ENCODE measurements around the gene OR51G2.

DNA sequence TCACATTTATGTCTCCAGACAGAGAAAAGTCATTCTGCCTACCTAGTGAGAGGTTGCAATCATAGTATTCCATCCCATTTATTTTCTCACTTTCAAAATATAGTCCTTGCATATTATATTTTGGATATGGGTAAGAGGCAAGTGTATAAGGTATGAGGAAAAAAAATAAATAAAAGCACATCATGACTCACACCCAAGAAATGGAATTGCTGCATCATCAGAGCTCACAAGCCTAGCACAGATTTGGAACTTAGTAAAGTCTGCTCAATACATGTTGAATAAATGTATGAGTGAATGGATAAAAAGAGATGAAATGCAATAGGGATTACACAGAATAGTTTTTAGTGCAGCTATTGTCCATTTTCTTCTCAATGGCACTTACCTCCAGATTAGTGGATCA lies 7.5 kb upstream of the OR51G2 start:
- TF ChIP-seq, protein P1, sequence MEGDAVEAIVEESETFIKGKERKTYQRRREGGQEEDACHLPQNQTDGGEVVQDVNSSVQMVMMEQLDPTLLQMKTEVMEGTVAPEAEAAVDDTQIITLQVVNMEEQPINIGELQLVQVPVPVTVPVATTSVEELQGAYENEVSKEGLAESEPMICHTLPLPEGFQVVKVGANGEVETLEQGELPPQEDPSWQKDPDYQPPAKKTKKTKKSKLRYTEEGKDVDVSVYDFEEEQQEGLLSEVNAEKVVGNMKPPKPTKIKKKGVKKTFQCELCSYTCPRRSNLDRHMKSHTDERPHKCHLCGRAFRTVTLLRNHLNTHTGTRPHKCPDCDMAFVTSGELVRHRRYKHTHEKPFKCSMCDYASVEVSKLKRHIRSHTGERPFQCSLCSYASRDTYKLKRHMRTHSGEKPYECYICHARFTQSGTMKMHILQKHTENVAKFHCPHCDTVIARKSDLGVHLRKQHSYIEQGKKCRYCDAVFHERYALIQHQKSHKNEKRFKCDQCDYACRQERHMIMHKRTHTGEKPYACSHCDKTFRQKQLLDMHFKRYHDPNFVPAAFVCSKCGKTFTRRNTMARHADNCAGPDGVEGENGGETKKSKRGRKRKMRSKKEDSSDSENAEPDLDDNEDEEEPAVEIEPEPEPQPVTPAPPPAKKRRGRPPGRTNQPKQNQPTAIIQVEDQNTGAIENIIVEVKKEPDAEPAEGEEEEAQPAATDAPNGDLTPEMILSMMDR (IDR thresholded peaks at IDR 0.05; ENCODE audit: low read depth, low read length) = no peak
- no peak for TF ChIP-seq EZH2phosphoT487 (IDR thresholded peaks at IDR 0.05; ENCODE audit: low read depth)
